Bronchial epithelial cell (primary cell): ENCODE results near the gene CAB39. TPM values are rescaled to one million over a fixed set of nuclear protein-coding genes. Genes with fewer than 3 reads are reported as not detected.
A peak's percentile ranks its signal among the peaks of the same experiment; 100 is the strongest.

Source experiments
- DNase-seq: peaks from one replicate; pipeline ENCODE4 v3.0.0-alpha.2; 2010; ENCODE audit warnings: low read depth
- FAIRE-seq: peaks from 2 replicates; lab custom pipeline; 2011; peaks lifted over from hg19 to GRCh38; lab: Jason Lieb, UNC
- H3K27me3 ChIP-seq: 2 replicates; pipeline ENCODE4 v1.5.1; 2011; ENCODE audit warnings: low read length; ENCODE audit not compliant: control insufficient read depth, insufficient read depth
- H3K36me3 ChIP-seq: 2 replicates; pipeline ENCODE4 v1.5.1; 2011; ENCODE audit warnings: low read length; ENCODE audit not compliant: control insufficient read depth, insufficient read depth
- H3K4me3 ChIP-seq: 2 replicates; pipeline ENCODE4 v1.5.1; 2011; ENCODE audit warnings: mild to moderate bottlenecking, low read depth, low read length, control low read depth
- total RNA-seq: library from RNA; depleted of rRNA; stranded (reverse); fragments of >200 nt; gene quantifications from 2 replicates; pipeline ENCODE4 v1.2.1, GENCODE V29; 2014
- TF ChIP-seq, protein P1 (sequence below): IDR thresholded peaks from 2 replicates; pipeline ENCODE4 v1.5.1; 2011; ENCODE audit warnings: mild to moderate bottlenecking, moderate library complexity, low read length, control low read depth, inconsistent platforms; ENCODE audit not compliant: insufficient read depth, severe bottlenecking

CAB39 gene
- total RNA-seq, 1 donor from 2014 or later = 87.4 TPM

DNA sequence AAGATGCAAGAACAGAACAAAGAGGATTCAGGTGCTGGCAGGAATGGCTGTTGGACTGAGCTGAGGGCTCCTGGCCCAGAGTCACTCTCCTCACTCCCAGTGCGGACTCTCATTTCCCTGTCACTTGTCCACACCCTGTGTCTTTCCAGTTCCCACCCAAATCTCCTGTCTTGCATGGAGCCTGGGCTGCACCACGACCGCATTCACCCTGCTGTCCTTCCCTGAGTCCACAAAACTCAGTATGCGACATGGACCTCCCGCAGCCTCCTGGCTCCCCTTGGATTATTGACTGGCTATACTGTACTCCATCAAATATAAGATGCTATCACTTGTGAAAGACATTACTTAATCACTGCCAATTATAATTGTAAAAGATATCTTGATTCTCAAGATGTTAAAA, 149.7 kb downstream of the CAB39 start:
- DNase-seq (no peak), FAIRE-seq (no peak)
- H3K27me3 ChIP-seq = peaks cover 4% of the 10 kb centered on the region
- TF ChIP-seq, protein P1, sequence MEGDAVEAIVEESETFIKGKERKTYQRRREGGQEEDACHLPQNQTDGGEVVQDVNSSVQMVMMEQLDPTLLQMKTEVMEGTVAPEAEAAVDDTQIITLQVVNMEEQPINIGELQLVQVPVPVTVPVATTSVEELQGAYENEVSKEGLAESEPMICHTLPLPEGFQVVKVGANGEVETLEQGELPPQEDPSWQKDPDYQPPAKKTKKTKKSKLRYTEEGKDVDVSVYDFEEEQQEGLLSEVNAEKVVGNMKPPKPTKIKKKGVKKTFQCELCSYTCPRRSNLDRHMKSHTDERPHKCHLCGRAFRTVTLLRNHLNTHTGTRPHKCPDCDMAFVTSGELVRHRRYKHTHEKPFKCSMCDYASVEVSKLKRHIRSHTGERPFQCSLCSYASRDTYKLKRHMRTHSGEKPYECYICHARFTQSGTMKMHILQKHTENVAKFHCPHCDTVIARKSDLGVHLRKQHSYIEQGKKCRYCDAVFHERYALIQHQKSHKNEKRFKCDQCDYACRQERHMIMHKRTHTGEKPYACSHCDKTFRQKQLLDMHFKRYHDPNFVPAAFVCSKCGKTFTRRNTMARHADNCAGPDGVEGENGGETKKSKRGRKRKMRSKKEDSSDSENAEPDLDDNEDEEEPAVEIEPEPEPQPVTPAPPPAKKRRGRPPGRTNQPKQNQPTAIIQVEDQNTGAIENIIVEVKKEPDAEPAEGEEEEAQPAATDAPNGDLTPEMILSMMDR = no peak
- no peak overlapping the region for H3K4me3 ChIP-seq
- no peaks in the 10 kb centered on the region for H3K36me3 ChIP-seq

DNA sequence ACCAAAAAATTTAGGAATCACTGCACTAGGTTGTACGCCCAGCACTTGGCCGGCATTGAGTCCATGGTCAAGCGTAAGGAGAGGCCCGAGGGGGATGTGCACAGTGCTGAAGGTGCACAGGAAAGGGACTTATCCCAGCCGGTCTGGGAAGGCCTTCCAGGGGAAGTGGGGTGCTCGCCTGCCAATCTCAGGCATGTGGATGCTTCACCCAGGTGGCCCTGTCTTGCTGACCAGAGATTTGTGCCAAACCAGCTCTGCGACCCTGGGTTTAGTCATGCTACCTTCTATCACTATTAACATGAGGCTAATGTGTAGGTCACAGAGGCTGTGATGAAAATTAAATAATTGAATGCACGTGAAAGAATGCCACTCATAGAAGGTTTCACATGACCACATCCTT, 150.4 kb downstream of the CAB39 start:
- FAIRE-seq = no peak
- peaks cover 4% of the 10 kb centered on the region for H3K27me3 ChIP-seq
- no peak for DNase-seq
- TF ChIP-seq, protein P1 = no peak
- no peaks in the 10 kb centered on the region for H3K36me3 ChIP-seq
- H3K4me3 ChIP-seq = no peak overlapping the region

DNA sequence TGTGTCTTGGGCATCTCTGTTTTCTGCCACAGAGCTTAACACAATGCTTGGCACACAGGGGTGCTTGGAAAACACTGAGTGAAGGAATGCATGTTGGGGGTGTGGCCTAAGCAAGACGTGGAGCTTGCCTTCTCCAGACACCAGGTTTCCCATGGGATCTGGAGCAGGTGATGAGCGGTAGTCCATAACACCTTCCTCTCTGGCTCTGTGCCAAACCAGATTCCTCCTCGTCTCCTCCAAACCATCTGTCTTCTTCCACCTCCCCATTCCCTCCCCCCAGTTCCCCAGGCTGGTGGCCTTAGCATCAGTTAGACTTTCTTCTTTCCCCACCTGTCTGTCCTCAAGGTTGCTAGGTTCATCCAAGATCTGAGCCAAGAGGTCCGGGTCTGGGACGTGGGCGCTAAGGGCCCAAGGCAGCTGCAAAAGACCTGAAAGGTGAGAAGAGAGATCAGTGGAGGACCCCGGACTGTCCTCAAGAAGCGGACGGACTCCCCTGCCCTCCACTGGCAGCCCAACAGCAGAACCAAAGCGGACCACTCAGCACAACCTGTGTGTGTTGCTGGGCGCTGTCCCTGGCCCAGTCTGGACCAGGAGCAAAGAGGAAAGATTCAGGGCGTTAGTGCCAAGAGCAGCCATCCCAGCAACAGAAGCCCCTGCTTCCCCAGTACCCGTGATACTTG, 150.9 kb downstream of the CAB39 start:
- DNase-seq (no peak), FAIRE-seq (peak; percentile 91)
- H3K4me3 ChIP-seq = no peak overlapping the region
- TF ChIP-seq, protein P1 = no peak
- peaks cover 4% of the 10 kb centered on the region for H3K27me3 ChIP-seq
- H3K36me3 ChIP-seq = no peaks in the 10 kb centered on the region

DNA sequence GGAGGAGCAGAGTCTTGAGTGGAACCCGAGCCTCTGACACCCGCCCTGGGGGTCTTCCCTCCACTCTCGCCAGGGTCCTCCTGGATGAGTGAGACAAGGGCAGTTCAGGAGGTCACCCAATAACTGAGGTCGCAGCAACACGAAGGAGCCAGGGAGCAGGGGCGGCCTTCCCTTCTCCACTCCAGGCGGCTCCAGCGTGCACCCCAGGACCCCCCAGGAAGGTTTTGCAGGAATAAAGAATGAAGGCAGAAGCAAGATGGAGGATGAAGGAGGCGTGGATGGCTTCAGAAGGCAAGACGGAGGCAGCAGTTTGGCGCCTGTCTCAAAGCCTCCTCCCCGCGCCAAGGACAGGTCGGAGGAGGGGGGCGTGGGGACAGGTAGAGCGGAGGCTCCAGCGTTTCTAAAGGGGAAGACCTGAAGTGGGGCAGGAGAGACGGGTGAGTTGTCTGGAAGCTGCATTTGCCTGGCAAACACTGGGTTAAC, 151.5 kb downstream of the CAB39 start:
- TF ChIP-seq, protein P1 = no peak
- DNase-seq (no peak), FAIRE-seq (no peak)

DNA sequence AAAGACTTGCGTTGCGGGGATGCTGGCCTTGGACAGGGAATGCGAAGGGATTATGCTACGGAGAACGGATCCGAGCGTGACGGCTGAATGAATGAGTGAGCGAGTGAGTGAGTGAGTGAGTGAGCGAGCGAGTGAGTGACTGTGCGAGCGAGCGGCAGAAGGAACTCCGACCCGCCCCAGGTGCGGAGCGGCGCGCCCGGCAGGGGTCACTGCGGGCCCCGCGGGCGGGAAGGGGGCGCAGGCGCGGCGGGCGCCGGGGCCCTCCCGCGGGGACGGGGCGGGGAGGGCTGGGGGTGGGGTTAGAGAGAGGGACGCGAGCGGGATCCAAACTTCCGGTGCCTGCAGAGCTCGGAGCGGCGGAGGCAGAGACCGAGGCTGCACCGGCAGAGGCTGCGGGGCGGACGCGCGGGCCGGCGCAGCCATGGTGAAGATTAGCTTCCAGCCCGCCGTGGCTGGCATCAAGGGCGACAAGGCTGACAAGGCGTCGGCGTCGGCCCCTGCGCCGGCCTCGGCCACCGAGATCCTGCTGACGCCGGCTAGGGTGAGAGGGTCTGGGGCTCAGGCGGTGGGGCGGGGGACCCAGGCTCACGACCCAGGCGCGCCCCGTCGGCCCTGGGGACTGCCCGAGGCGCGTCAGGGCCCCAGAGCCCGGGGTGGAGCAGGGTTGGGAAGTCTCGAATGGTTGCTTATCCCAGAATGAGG, 152.1 kb downstream of the CAB39 start, which contains the start of gene ITM2C:
TSS of gene ITM2C (plus strand) at position 338 of the 702 bp plus-strand sequence. CDS start at position 422, 84 bp downstream.
- peak; percentile 38 for DNase-seq
- Histone ChIP-seq H3K4me3 (peak within 1 kb of the TSS; percentile 51), H3K27me3 (peaks cover 6% of the 10 kb centered on the region), H3K36me3 (no peaks in the 10 kb centered on the region)
- TF ChIP-seq, protein P1 = peak; percentile 49
- FAIRE-seq = no peak

More for the DNA sequence above, 151.5 kb downstream of the CAB39 start:
- H3K36me3 ChIP-seq = no peaks in the 10 kb centered on the region
- peak overlapping the region; percentile 51 for H3K4me3 ChIP-seq
- peaks cover 4% of the 10 kb centered on the region for H3K27me3 ChIP-seq
